GM13977 (cell line): ENCODE measurements around the gene NSG2.
"Not testable (repeated sequence)": the region's sequence is repeated elsewhere in the genome, so short reads cannot be mapped to it uniquely, and the experiment has no call there.

Experiments used
- DNase-seq: peaks from one replicate; pipeline ENCODE4 v3.0.0; 2012; ENCODE audit warnings: low spot score
- CTCF ChIP-seq: IDR thresholded peaks from 2 replicates; pipeline ENCODE4 v1.5.1; 2012; ENCODE audit warnings: mild to moderate bottlenecking, control low read depth; ENCODE audit not compliant: insufficient read depth; ENCODE audit errors: extremely low read depth, missing control alignments
- in situ Hi-C: fragments of 300-500 bp; cut with MboI; formaldehyde crosslinking; loops from one replicate; pipeline ENCODE4 v1.12.0; 2022; ENCODE audit warnings: low sequenced_read_pairs, low pct_unique_long_range_greater_than_20kb, mixed read lengths, inconsistent platforms; ENCODE audit not compliant: unreplicated experiment

The NSG2 gene

GRCh38 chr5:174094857-174095606, 49.5 kb downstream of the NSG2 start:
- no peak for DNase-seq
- no peak for TF ChIP-seq CTCF
- in situ Hi-C loops: no loop called here

GRCh38 chr5:174096619-174097018, 51.1 kb downstream of the NSG2 start:
- no peak for DNase-seq
- TF ChIP-seq CTCF: no peak
- in situ Hi-C loops: no loop called here

GRCh38 chr5:174097486-174098185, 52.1 kb downstream of the NSG2 start:
- in situ Hi-C loops: no loop called here
- no peak for DNase-seq
- TF ChIP-seq CTCF: no peak

DNA sequence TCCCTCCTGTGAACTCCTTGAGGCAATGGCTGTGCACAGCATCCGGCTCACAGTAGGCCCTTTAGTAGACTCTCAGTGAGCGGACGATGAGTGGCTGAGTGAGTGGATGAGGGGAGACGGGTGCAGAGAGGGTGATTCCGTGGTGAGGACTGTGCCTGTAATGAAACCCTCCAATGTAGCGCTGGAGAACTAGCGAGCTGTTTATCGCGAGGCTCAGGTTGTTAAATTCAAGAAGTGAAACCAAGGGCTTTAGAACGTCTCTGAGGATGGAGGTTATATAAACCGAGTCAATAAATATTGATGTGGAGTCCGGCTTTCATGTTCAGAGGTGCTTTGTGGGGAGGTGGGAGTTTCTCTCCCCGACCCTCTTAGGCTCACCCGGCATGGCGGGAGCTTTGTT, 53.2 kb downstream of the NSG2 start:
- in situ Hi-C loops: no loop called here
- no peak for TF ChIP-seq CTCF
- no peak for DNase-seq

DNA sequence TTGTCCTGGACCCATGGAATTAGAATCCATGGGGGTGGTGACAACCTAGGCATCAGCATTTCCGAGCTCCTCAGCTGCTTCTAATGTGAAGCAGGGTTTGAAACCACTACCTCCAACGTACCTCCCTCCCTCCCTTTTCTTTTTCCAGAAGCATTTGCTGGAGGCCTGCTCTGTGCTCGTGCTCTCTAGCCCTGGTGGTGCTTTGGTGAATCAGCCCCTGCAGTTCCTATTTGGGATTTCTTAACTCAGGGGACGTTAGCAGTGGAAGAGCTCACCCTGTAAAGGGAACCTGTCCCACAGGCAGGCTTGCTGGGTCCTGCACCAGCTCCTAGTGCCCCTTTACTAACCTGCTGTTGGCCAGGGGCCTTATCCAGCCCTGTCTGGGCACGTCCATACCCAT, 55.0 kb downstream of the NSG2 start:
- in situ Hi-C loops: no loop called here
- no peak for TF ChIP-seq CTCF
- no peak for DNase-seq

DNA sequence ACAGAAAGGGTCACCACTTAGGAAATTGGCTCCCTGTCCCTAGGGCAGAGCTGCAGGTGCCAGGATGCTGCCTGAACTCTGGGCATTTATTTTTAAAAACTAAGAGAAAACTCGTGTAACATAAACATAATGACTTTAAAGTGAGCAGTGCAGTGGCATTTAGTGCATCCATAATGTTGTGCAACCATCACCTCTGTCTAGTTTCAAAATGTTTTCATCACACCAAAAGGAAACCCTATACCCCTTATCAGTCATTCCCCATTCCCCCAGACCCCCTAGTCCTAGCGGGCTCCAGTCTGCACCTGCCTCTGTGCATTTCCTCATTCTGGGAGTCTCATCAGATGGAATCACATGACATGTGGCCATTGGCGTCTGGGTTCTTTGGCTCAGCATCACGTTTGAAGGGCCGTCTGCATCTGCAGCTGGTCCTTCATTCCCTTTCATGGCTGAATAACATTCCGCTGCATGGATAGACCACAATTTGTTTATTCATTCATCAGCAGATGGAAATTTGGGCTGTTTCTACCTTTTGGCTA, 55.8 kb downstream of the NSG2 start:
- TF ChIP-seq CTCF: no peak
- in situ Hi-C loops: no loop called here
- no peak for DNase-seq

GRCh38 chr5:174102574-174102973, 57.1 kb downstream of the NSG2 start:
- in situ Hi-C loops, DNase-seq: not testable (repeated sequence)
